ENCODE results near the gene VAPB.

VAPB gene

DNA sequence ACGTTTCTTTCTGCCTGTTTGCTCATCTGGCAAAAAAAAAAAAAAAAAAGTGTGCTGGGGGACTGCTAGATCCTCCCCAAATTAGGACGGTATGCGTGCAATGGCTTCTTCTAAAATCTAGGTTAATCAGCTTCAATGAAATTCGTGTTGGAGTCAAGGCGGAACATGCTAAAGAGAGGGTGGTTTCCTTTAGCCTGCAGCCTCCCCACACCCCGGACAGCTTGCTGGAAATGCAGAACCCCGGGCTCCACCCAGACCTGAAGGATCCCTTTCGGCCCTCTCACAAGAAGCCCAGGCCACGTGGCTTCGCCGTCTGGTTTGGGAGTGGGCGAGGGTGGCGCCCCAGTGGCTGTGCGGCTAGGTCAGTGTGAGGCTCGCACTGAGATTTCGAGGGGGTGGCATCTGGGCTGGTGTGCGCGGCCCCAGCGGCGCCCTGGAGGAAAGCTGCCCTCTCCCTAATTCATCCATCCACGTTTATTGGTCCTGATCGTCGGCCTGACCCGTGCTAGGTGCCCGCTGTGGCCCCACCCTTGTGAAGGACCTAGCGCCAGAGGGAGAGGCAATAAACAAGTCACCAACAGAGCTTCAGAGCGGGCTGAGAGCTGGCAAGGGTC lies 77.2 kb downstream of the VAPB start:
- no peak for DNase-seq

DNA sequence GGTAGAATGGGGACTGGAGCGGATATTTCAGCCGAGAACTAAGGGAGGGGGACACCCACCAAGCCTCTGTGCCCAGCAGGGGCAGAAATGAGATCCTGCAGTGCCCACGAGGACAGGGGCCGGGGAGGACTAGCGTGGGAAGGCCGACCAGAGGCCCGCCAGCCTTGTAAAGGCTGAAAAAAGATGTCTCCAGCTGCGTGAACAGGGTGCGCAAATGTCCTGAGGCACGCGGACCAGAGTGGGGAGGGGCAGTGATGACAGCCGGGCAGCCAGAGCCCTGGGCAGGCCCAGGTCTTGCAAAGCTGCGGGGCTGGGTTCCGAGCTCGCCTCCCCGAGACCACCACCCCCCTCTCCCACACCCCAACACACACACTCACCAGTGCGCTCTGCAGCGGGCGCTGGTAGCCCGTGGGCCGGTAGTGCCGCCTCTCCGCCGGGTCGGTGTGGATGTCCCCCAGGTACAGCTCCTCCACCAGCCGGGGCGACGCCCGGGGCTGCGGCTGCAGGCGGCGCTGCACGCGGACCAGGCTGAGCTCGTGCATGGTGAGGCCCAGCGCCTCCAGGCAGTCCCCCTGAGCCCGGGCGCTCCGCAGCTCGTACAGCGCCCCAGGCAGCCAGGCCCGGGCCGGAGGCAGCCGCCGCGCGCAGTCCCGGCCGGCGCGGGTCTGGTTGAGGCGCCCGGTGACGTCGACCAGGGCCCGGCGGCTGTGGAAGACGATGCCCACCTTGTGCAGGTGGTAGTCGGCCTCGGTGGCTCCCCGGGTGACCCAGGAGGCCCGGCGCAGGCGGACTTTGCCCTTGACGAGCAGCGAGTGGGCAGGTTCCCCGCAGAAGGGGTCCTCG lies 77.9 kb downstream of the VAPB start:
- no peak for DNase-seq

DNA sequence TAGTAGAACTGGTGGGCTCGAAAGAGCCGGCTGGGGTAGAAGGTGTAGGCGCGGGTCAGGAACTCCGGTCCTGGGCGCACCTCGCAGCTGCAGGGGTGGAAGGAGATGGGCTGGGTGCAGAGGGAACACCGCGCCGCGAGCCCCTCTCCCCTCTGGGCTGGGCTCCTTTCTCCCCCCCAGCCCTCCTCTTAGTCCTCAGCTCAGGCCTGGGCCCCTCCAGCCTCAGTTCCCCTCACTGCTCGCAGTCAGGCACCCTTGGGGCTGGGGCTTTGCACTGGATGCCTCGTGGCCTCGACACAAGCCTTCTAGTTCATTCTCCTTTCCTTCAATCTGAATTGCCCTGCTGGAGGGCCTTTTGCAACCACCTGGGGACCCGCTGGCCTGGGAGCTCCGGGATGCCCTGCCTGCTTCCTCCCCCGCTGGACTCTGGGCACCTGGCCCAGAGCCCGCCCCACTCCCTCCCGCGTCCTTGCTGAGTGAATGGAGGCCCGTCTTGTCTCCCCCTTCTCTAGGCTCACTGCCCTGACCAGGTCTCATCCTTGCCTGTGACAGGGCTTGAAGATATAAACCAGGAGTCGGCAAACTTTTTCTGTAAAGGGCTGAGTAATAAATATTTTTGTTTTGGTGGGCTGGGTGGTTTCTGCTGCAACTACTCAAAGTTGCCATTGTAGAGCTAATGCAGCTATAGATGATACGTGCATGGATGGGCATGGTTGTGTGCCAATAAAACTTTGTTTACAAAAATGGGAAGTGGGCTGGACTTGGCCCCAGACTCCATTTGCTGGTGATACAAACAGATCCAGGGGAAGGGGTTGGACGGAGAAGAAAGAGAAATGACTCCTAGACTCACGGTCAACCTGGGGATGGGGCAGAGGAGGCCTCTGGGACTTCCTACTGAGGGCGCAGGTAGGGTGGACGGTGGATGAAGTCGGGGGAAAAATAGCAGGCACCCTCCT lies 78.8 kb downstream of the VAPB start:
- DNase-seq: no peak

DNA sequence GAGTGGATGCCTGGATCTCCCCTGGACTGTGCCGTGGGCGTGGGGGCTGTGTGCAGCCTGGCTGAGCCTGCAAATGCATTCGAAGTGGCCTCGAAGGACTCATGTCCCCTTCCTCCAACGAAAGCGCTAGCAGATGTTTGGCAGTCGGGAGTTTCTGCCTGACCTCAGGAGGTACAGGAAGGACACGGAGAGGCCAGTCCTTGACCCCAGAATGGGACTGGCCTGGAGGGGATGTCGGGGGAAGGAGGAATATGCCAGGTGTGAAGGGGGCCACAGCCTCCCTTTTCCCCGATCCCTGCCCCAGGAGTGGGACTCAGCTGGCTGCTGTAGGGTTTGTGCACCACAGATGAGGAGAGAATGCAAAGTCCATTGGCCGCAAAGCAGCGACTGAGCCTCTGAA lies 80.6 kb downstream of the VAPB start:
- DNase-seq: no peak

DNA sequence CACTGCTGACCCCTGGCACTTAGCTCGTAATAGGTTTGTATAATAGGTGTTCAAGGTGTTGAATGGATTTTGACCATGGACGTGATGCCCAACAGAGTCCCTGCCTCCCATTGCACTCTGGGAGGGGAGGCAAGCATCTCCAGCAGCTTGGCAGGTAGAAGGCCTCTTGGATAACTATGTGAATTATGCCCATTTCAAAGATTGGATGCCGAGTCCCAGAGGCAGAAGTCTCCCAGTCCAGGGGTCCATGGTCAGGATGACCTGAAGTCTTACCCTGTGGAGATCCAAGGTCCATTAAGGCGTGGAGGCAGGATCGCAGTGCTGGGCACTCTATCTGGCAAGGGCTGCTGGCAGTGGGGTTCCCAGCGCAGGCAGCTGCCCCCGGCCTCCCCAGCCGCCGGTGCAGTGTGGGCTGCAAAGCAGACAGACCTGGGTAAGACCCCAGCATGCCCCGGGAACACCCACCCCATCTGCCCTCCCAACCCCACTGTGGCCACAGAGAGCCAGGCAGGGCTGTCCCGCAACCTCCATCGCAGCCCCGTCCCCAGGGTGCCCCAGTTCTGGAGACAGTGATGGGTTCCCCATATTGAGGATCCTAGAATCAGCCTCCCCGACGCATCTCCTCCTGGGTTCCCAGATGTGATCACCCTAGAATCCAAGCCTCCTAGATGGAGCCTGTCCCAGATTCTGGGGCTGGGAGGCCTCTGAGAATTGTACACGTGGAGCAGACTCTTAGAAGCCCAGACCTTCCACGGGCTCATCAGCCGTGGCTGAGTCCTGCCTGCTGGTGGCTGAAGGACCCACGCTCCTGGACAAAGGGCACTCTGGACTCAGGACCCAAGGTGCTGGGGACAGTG lies 81.5 kb downstream of the VAPB start:
- DNase-seq: no peak

DNA sequence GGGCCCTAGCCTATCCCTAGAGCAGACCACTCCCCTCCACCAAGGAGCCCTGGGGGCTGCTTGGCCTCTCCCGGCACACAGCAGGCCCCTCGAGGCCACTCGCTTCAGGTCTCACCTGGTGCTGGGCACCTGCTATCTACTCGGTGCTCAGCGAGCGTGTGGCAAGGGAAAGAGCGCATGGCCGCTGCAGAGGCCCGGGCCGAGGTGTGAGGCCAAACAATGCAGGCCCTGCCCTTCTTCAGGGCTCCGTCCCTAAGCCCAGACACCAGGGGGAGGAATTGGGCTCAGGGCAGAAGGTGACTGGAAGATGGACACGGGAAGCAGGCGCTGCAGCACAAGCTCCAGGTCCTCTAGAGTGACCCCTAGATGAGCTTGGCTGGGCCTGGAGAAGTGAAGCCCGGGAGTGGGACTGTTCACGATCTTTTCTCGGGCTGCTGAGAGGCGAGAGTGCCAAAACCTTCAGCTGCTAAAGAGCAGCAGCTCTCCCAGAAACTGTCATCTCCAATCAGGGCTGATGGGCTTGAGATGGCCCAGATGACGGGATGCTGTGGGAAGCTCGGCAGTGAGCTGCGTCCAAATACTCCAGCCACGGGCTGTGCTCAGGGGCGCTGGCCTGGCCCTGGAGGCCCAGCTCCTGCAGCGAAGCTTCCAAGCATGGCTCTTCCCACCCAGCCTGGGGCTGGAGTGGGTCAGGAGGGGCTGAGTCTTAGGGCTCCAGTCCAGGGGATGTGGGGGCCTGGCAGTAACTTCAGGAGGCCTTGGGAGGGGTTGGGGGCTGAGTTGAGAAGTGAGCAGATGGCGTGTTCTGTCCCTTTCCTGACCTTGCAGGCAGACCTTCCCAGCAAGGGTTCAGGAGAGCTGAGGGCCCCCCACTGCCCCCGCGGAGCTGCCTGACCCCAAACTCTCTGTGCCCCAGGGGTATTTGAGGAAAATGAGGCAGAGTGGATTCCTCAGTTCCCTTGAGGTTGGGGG lies 82.5 kb downstream of the VAPB start:
- no peak for DNase-seq

DNA sequence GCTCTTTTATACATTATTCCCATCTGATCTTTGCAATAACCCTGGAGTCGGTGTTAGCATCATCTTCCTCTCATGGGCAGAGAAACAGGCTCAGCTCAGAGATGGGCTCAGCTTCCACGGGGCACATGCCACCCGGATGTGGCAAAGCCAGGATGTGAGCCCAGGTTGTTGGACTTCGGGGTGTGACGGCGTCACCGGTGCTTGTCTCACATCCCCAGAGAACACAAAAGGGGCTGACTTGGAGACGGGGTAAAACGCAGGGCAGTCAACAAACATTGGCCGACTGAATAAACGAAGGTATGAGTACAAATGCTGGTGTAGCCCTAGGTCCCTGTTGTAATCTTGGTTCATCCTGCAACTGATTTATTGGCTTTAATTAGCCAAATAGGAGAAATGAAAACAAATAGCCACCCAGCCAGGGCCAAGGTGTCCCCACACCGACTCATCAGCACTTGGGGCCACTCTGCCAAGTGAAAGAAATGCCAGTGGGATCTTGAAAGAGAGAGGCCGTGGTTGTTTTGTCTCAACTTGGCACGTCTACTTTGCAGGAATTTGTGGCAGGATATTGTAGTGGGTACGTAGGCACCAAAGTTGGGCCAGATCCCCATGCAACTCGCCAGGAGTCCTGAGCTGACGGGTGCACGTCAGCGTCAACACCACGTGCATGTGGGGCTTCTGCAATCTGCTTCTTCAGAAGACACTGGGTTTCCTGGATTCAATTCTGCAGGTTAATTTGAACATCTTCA lies 83.4 kb downstream of the VAPB start:
- DNase-seq: no peak

DNA sequence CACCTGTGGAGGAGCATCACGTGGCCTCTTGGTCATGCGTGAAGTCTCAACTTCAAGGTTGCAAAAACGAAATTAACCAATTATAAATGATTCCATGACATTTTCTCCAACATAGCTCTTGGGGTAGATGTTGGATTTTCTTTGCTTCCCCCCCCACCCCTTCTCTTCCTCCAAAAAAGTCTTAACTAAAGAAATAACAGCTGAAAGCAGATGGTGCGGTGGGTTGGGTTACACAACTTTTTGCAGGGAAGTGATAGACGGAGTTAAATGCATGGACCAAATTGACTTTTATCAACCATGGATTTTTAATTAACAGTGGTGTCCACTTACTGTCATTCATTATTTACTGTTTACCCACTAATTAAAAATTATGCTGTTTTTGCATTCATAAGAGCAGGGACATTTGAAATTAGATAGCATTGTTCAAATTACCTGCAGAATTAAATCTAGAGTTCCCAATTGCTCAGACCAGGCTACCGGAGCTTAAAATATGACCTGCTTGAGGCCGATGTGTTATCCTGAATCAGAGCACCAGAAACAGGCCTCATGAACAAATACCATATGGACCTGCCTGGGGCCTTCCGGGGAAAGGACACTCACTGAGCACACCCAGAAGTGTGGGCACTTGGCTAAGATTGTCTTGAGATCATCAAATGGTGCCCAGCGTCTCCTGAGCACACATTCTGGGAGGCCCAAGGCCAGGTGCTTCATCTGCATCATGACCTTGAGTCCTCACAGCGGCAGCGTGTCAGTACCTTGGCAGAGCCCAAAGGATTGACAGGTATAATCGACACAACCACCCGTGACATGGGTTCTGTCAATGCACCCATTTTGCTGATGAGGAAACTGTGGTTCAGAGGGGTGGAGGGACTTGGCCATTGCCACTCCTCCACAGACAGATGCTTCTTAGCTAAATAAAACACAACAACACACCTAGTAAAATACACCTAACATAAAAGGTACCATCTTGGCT lies 84.7 kb downstream of the VAPB start:
- no peak for DNase-seq

DNA sequence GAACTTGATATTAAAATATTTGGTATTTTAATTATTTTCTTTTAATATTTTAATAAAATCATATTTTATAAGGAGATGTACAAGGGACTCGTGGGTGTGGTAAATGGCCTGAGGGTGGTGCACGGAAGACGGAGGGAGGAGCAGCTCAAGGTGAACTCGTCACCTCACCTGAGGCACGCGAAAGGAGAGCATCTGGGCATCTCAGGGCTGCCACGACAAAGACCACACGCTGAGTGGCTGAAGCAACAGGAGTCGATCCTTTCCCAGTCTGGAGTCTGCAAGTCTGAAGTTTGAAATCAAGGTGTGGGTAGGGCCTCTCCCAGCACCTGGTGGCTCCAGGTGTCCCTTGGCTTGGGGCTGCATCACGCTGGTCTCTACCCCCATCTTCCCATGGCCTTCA lies 86.4 kb downstream of the VAPB start:
- DNase-seq: no peak

DNA sequence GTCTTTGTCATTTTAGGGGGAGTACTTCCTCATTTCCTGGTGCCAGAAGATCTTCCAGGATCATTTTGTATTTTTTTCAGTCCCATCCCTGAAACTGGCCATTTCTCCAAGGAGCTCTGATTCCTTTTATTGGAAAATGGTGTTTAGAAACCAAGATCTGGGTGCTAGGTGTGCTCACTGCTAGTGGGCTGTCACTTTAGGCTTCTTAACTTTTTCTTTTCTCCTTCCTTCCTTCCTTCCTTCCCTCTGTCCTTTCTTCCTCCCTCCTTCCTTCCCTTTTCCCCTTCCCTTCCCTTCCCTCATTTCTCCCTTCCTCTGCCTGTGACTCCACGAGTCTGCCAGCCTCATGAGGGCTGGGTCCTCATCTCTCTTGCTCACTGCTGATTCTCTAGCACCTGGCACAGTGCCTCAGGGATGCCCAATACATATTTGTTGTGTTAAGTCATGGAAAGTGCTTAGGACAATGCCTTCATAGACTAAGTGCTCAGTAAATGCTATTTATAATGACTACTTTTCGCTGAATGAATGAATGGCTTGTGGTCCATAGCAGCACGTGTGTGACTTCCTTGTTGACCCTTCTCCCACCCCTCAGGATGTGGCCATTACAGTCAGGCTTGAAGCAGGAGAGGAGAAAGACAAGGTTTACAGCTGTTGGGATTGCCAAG lies 89.2 kb downstream of the VAPB start:
- no peak for DNase-seq

DNA sequence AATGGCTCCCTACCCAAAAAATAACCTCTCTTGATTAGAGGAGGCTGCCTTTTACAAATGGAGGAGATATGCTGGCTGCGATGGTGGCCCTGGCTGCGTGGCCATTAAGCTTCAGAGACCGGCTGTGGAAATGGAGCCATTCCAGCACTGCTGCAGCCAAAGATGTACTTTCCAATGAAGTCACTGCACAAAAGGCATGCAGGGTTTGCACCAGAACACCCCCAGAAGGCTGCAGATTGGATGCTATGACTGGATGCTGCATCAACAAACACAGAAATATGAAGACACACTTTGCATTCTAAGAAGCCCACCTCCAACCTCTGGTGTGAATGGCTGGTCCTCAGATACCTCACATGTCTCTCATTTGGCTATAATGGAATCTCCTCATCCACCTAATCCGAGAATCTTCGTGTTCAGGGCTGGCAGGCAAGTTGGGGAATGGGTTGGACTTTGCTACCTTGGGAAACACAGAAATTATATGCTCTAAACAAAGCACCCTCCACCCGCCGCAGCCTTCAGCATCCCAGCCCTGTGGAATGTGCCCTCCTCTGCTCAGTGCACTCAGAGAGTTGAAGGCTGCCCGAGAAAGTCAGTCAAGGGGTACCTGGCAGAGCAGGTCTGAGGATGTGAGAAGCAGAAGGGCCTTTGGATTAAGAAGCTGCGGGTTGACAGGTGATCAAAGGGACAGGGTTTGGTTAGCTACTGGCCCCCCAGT lies 90.9 kb downstream of the VAPB start:
- no peak for DNase-seq

DNA sequence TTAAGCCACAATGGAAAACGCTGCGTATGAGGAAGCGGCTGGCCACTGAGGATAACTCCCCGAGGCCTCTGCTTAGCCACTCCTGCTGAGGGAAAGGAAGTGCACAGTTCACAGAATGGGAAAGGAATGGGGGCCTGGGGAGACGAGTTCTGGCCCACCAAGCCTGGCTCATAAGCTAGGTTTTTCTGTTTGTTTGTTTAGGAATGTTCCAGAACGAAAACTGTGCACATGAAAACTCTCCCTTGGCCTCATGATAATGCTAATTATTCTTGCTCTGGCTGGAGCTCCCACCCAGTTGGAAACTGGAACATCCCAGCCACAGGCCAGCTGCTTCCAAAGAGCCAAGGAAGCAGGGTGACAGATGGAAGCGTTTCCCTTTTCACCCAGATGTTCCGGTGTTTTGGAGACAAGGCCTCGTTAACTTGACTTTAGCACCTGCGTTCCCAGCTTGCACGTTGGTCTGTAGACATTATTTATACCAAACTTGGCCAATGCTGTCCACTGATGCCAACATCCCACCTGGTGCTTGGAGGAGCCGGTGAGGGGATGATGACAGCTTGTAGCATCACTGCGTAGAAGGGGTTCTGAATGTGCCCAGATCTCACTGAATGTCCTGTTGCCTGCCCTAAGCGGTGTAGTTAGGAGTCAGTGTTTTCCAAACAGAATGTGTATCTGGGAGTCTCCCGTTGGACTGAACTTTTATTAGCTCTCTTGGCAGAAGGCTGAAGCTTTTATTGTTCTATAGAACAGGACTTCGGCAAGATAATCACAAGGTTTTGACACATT lies 91.7 kb downstream of the VAPB start:
- DNase-seq: no peak

DNA sequence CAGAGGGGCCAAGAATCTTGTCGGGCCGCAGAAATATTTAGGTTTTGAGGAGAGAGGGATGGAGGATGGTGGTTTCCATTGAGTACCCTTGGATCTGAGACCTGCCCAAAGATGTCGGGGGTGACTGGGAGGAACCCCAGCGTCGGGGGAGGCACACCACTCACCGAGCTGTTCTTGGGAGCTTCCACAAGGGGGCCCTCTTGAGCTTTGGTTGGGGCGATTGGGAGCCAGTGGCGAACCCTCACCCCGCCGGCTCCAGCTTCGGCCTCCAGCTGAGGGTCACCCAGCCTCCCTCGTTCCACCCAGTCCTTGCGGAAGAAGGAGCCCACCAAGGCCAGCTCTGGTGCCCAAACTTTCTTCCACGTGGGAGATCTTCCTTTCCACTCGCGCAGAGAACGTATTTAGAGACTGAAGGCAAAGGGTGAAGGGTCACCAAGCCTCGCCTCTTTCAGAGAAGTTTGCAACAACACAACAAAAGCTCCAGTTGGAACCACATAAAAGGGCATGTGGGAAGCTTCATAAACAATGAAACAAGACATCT lies 92.5 kb downstream of the VAPB start:
- peak; percentile 15 to 84 for DNase-seq

DNA sequence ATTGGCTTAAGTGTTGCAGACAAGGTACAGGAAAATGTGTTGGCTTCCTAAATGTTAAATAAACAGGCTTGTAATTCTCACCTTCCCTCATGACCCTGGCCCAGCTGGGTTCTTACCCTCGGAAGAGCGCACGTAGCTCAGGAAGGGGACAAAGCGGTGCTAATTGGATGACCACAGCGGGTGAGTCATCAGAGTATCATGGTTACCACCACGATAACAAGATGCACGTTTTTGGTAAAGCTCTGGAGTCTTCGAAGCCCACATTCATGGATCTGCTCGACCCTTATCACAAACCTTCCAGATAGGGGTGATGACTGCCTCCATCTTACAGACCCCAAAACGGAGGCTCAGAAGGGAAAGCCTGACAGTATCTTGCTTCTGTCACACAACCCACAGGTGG lies 93.4 kb downstream of the VAPB start:
- no peak for DNase-seq

DNA sequence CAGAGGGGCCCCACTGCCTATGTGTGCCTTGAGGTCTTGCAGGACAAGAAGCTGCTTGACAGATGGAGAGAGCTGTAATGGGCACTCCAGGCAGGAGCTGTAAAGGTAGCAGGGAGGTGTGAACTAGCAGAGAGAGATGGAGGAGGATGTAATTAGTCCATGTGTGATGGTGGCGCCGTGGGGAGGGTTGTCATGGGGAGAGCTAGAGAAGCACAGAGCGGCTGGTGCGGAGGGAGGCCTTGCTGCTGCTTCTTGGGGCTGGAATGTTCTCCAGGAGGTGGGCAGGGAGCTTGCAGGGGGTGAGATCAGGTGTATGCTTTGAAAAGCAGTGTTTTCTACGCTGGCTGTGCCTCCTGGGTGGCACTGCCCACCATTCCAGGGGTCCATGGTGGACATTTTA lies 94.0 kb downstream of the VAPB start:
- no peak for DNase-seq

DNA sequence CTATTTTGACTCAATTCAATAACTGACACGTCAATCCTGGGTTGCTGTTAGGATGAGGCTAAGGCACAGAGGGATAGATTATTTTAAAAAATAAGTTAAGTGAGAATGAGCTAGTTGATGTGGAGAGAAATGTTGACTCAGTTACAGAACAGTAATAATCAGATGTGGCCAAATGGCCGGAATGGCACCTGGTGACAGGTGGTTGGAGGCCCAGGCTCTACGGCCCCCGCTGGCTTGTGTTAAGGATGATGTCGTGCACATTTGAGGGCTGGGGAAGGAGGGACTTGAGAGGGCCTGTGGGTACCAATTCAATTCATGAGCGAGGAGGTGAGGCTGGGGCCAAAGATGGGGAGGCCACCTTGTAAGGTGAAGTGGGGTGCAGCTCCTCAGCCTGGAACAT lies 94.4 kb downstream of the VAPB start:
- DNase-seq: no peak

DNA sequence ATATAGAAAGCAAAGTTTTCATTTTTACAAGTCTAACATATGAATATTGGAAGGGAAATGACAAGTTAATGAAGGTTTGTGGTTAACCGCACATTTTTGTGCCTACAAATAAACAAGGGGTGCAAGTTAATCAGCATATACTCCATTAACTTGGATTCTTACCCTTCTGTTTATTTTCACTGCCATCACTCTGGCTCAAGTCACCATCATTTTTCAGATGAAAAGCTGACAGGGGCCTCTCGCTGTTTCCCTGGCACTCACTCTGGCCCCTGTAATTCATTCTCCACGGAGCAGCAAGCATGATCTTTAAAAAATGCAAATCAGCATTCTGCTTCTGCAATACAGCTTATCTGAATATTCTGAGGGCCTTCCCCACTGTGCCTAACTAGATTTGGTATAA lies 96.4 kb downstream of the VAPB start:
- peak; percentile 67 to 75 for DNase-seq
